Globus pallidus (tissue), 1 donor: ENCODE data around the gene WIF1.

Source experiments
- DNase-seq: peaks from one replicate; pipeline ENCODE4 v3.0.0-alpha.2; 2015; ENCODE audit warnings: low spot score

The WIF1 gene

DNA sequence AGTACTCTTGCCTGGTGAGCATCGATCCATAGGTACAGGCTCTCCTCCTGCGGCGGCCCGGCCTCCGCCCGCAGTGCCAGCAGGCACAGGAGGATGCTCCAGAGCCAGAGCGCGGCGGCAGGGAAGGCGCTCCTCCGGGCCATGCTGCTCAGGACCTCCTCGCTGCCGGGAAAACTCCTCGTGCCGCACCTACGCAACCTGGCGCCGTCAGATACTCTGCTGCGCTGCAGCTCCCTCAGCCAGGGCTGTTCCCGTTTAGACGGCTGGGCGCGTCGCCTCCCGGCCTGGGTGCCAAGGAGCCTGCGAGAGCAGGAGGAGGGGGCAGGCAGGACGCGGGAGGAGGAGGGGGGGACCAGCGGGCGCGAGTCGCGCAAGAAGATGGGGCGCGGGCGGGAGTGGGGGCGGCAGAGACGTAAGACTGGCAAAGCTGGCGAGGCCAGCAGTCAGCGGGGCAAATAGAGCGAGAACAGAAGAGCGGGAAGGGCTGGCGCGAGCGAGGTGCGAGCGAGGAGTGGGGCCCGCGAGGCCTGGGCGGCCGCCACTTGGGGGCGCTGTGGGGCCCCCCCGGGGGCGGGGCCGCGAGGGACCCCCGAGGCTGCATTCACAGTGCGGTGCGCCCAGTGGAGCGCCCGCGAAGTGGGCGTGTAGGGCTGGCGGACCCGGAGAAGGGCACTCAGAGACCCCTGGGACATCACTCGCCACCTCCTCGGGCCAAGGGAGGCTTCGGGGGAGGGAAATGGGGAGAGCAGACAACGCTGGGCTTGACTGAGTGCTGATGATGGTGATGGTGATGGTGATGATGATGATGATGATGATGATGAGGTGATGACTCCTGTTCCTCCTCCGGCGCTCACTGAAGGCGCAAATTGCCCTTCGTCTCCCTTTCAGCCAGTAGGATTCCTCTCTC, at the start of gene WIF1:
Gene WIF1, minus strand, starts transcription at position 257 of the 907 bp plus-strand sequence. Its CDS starts 114 bp downstream, at position 143.
- DNase-seq = no peak

- peak; percentile 42 for DNase-seq
Observed at GRCh38 chr12:65170209-65170881, 49.2 kb upstream of the WIF1 start.

GRCh38 chr12:65169320-65170208, 48.5 kb upstream of the WIF1 start, which contains the start of gene LEMD3:
LEMD3 (plus strand) TSS chr12:65169583; CDS start chr12:65169597, 14 bp downstream.
- peak; percentile 91 for DNase-seq

DNA sequence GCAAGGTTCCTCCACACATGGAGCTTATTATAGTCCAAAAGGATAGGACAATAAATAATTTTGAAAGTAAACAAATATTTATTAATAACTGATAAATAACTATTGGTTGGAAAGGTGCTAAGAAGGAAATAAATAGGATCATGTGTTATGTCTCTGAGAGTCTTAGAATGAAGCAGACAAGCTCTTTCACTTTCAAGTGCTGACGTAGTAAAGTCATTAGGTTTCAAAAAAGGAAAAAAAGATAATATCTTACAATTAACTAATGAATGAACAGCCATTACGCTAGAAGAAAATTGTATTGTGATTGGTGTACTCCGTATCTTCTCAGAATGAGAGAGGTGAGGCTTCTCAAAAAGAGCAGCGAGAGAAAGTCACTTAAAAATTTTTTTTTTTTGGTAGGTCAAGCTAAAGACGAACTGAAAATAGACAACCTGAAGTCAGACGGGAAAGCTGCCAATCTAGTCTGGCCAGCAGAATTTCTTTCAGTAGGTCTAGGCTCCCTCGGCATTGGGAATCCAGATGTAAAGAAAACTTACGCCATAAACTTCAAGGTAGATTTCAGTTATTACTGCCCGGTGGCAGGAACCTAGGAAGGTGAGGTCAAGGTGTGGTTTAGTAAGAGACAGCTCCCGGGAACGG, 47.7 kb upstream of the WIF1 start:
- DNase-seq = no peak

- DNase-seq = no peak
Observed at GRCh38 chr12:65164774-65165173, 43.7 kb upstream of the WIF1 start.

- no peak for DNase-seq
Observed at GRCh38 chr12:65164244-65164643, 43.1 kb upstream of the WIF1 start.

DNA sequence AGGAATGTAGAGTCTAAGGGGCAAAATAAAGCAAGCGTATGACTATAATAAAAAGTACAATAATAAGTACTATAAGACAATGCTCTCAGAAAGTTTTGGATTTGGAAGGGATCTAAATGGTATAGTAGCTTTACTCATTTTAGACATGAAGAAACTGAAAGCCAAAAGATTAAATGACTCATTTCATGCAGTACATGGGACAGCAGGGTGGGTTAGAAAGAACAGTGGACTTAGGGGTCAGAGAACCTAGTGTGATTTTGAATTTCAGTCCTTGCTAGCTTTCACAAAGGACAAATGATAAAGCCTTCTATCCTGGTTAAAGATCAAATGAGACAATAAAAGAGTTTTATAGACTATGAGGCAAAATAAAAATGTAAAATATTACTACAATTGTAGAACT, 41.5 kb upstream of the WIF1 start:
- DNase-seq = no peak

- no peak for DNase-seq
Observed at GRCh38 chr12:65157091-65157490, 36.0 kb upstream of the WIF1 start.

GRCh38 chr12:65156366-65156841, 35.3 kb upstream of the WIF1 start:
- DNase-seq = peak; percentile 15

DNA sequence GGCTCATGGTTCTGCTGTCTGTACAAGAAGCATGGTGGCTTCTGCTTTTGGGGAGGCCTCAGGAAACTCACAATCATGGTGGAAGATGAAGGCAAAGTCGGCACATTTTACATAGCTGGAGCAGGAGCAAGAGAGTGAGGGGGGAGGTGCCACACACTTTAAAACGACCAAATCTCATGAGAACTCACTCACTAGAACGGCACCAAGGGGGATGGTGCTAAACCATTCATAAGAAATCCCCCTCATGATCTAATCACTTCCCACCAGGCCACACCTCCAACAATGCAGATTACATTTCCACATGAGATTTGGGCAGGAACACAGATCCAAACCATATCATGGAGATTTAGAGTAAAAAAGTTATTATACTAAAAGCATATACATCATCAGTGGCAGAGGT, 34.7 kb upstream of the WIF1 start:
- DNase-seq = no peak

DNA sequence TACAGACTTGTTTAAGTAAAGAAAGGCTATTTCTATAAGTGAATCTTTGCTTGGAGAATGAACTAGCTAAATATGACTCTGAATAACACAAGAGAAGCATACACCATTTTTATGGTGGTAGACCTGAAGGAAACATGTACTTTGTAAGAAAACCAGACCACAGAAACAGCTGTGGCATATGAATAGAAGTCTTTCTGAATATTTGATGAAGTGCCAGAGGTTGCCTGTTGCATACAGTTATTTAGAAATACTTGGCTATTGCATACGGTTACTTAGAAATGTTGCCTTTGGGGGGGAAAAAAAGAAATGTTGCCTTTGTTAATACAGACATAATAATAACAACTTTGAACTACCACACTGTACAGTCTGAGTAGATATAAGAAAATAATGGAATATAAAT, 31.5 kb upstream of the WIF1 start:
- no peak for DNase-seq

GRCh38 chr12:65152012-65152411, 30.9 kb upstream of the WIF1 start:
- DNase-seq = no peak

DNA sequence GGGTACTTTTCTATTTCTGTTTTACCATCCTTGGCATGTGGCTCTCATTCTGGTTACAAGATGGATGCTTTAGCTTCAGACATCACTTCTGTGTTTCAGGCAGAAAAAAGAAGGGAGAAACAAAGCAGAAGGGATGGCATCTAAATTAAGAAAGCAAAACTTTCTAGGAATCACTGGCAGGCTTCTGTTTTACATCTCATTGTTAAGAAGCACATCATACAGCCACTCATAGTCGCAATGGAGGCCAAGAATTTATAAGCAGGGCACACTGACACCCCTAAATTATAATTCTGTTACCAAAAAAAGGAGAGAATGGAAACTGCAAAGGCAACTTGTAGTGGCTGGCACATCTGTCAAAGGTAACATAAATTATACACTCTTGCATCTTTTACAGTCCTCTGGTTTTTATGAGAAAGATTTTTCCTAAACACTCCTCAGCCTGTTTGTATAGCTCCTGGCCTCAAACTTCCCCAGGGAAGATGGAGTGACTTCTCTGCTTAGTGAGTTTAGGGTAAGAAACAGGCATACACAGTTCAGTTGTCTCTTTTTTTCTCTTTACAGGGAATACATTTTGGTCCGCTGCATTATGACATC, 26.3 kb upstream of the WIF1 start:
- DNase-seq = no peak

- no peak for DNase-seq
Observed at GRCh38 chr12:65140738-65141137, 19.6 kb upstream of the WIF1 start.

DNA sequence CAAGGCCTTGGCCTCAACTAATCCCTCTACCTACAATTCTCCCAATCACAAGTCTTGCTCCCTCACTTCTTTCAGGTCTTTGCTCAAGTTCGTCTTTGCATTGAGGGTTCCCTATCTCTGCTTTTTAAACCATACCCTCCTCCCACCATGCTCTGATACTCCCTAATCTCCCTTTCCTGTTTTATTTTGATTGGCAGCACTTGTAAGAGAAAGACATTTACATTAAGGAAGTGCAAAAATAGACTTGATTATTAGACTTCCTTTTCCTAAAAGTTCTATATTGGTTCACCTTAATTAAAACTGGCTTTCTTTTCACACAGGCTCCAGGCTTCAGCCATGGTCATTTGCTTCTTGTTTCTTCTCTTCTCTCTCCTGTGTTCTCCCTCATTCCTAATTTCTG, 18.3 kb upstream of the WIF1 start:
- DNase-seq = no peak

GRCh38 chr12:65133879-65134278, 12.8 kb upstream of the WIF1 start:
- DNase-seq = no peak

DNA sequence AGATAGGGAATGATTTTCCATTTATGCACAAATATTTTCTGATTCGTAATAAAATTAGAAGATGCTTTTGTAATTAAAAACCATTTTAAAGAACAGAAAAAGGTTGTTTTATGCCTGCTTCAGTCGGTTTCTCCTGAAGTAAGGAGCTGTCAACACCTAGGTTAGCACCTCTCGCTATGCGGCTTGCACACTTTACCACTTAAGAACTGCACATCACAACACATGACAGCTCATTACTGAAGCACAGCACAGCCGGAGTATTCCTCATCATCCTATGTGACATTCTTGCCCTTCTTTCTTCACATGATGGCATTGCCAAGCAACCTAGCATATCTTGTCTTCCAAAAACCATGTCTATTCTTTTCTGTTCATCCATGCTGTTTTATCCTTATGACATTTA, 5.4 kb upstream of the WIF1 start:
- DNase-seq = no peak

DNA sequence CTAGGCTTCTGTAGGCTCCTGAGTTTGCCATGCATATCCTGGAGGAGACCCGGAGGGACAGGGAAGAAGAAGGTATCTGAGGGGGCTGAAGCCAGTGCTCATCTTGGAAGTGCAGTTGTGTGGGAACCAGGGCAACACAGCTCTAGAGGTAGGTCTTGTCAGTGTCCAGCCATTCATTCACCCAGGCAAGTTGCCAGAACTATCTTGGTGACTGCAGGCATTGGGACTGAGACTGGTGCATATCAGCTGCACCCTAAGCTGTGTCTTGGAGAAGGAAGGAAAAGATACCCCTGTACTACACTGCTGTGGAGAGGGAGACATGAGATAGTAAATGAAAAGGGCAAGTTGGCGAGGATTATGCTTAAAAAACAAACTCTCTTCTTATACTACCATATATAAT, 4.9 kb upstream of the WIF1 start:
- no peak for DNase-seq

DNA sequence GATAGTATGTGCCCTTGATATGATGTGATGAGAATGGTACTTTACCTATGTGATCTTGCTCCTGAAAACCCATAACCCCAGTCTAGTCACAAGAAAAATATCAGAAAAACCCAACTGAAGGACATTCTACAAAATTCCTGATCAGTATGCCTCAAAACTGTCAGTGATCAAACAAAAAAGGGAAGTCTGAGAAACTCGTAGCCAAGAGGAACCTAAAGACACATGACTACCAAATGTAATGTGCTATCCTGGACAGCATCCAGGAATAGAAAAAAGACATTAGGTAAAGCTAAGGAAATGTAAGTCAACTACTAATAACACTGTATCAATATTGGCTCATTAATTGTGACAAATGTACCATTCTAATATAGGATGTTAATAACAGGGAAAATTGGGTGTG, 4.1 kb upstream of the WIF1 start:
- peak; percentile 24 for DNase-seq

DNA sequence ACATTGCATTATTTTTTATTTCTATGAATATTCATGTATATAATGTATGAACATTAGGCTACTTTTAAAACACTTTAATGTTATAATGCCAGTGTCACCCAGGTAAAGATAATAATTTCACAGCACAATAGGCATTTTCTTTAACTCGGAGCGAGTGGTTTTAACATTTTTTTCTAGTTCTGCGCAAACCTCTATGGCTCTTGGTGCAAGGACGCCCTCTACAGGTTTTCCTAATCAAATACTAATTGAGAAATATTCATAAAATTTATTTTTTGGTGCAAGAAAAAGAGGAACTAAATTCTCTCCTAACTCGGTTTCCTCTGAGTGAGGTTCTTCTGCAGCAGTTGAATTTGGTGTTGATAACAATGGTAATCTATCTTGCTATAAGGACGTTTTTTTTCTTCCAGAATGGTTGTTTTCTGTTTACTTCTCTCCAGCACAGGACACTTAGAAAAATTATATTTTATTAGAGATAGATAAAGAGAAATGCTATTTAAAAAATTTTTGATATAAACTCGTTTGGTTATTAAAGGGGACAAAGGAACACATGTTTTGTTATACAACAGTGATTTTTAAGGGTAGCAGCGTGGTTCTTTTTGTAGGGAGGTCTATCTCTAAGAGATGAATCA, 2.4 kb upstream of the WIF1 start:
- peak; percentile 19 for DNase-seq

GRCh38 chr12:65122703-65123102, 1.6 kb upstream of the WIF1 start:
- no peak for DNase-seq
